Ammon's horn (tissue), 1 donor: ENCODE measurements around the gene IFI30.

Experiments used
- DNase-seq: peaks from one replicate; pipeline ENCODE4 v3.0.0-alpha.2; 2016; ENCODE audit warnings: low spot score

IFI30 gene

GRCh38 chr19:18225702-18226468 lies 52.3 kb downstream of the IFI30 start, which contains the start of gene PDE4C:
Gene PDE4C, minus strand, starts transcription at chr19:18226438. Its CDS starts 23 bp downstream, at chr19:18226415.
- DNase-seq, result no peak

- no peak for DNase-seq
Measured at GRCh38 chr19:18226956-18227780, 53.6 kb downstream of the IFI30 start.
